ENCODE data around the gene ERI3.

Gene ERI3

GRCh38 chr1:44318097-44319088, 36.7 kb downstream of the ERI3 start:
- in situ Hi-C loops (cut with HindIII; ENCODE audit: low sequenced_read_pairs), result no loop called here

- in situ Hi-C loops (cut with HindIII; ENCODE audit: low sequenced_read_pairs), result no loop called here
Observed at GRCh38 chr1:44316231-44316759, 38.8 kb downstream of the ERI3 start.

GRCh38 chr1:44315521-44315920, 39.5 kb downstream of the ERI3 start:
- in situ Hi-C loops (cut with HindIII; ENCODE audit: low sequenced_read_pairs), result no loop called here

- in situ Hi-C loops (cut with HindIII; ENCODE audit: low sequenced_read_pairs), result no loop called here
Observed at GRCh38 chr1:44314452-44314851, 40.6 kb downstream of the ERI3 start.

GRCh38 chr1:44313265-44313918, 41.7 kb downstream of the ERI3 start:
- in situ Hi-C loops (cut with HindIII; ENCODE audit: low sequenced_read_pairs), result no loop called here

GRCh38 chr1:44312399-44313196, 42.5 kb downstream of the ERI3 start:
- in situ Hi-C loops (cut with HindIII; ENCODE audit: low sequenced_read_pairs), result no loop called here

GRCh38 chr1:44310006-44310405, 45.1 kb downstream of the ERI3 start:
- in situ Hi-C loops (cut with HindIII; ENCODE audit: low sequenced_read_pairs), result no loop called here

GRCh38 chr1:44305962-44306422, 49.1 kb downstream of the ERI3 start:
- in situ Hi-C loops (cut with HindIII; ENCODE audit: low sequenced_read_pairs), result no loop called here

- in situ Hi-C loops (cut with HindIII; ENCODE audit: low sequenced_read_pairs), result no loop called here
Observed at GRCh38 chr1:44303532-44303931, 51.5 kb downstream of the ERI3 start.

- in situ Hi-C loops (cut with HindIII; ENCODE audit: low sequenced_read_pairs), result no loop called here
Observed at GRCh38 chr1:44302541-44302940, 52.5 kb downstream of the ERI3 start.

- in situ Hi-C loops (cut with HindIII; ENCODE audit: low sequenced_read_pairs), result no loop called here
Observed at GRCh38 chr1:44301442-44301841, 53.6 kb downstream of the ERI3 start.

- in situ Hi-C loops (cut with HindIII; ENCODE audit: low sequenced_read_pairs), result no loop called here
Observed at GRCh38 chr1:44300852-44301251, 54.2 kb downstream of the ERI3 start.

- in situ Hi-C loops (cut with HindIII; ENCODE audit: low sequenced_read_pairs), result no loop called here
Observed at GRCh38 chr1:44297695-44298400, 57.2 kb downstream of the ERI3 start.

- in situ Hi-C loops (cut with HindIII; ENCODE audit: low sequenced_read_pairs), result no loop called here
Observed at GRCh38 chr1:44296806-44297205, 58.3 kb downstream of the ERI3 start.

GRCh38 chr1:44296086-44296485, 59.0 kb downstream of the ERI3 start:
- in situ Hi-C loops (cut with HindIII; ENCODE audit: low sequenced_read_pairs), result no loop called here

GRCh38 chr1:44294588-44295007, 60.5 kb downstream of the ERI3 start:
- in situ Hi-C loops (cut with HindIII; ENCODE audit: low sequenced_read_pairs), result no loop called here

GRCh38 chr1:44293761-44294315, 61.2 kb downstream of the ERI3 start:
- in situ Hi-C loops (cut with HindIII; ENCODE audit: low sequenced_read_pairs), result no loop called here

- in situ Hi-C loops (cut with HindIII; ENCODE audit: low sequenced_read_pairs), result no loop called here
Observed at GRCh38 chr1:44292651-44293050, 62.4 kb downstream of the ERI3 start.

GRCh38 chr1:44290250-44291094, 64.6 kb downstream of the ERI3 start:
- in situ Hi-C loops (cut with HindIII; ENCODE audit: low sequenced_read_pairs), result no loop called here
